Keratinocyte (primary cell): ENCODE data around the gene TRIM13.

ENCODE experiments used
- EZH2 ChIP-seq: IDR thresholded peaks from one replicate; pipeline ENCODE4 v1.6.1; 2012; ENCODE audit warnings: inconsistent platforms, mild to moderate bottlenecking, low read length, moderate library complexity
- TF ChIP-seq, protein P1 (sequence below), 3 experiments: IDR thresholded peaks in 1 of 3; conservative IDR thresholded peaks in 1 of 3; optimal IDR thresholded peaks in 1 of 3; 2 replicates in 2 of 3; 3 replicates in 1 of 3; pipeline versions ENCODE3 to v1.5.1; 2011; ENCODE audit warnings: low read length in 3 of 3, mild to moderate bottlenecking in 3 of 3, moderate library complexity in 2 of 3, control low read depth in 1 of 3, inconsistent platforms in 1 of 3; ENCODE audit not compliant: insufficient read depth in 2 of 3; ENCODE audit errors: extremely low read depth in 1 of 3

DNA sequence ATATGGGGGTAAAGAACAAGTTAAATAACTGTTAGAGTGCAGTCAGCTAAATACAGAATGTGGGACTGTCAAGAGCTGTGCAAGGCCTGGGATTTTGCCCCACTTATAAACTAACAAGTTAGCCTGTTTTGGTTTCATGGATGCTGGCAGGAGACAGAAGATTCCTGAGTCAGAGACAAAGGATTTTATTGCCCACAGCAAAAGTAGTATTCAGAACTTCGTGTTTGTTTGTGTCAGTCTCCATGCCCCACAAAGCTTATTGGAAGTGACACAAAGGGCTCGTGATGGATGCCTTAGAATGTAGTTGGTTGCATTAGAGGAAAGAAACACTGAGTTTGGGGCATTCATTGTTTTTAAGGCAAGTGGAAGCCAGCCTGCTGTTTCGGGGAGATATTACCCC is 38.5 kb upstream of the TRIM13 start:
- TF ChIP-seq, protein P1, sequence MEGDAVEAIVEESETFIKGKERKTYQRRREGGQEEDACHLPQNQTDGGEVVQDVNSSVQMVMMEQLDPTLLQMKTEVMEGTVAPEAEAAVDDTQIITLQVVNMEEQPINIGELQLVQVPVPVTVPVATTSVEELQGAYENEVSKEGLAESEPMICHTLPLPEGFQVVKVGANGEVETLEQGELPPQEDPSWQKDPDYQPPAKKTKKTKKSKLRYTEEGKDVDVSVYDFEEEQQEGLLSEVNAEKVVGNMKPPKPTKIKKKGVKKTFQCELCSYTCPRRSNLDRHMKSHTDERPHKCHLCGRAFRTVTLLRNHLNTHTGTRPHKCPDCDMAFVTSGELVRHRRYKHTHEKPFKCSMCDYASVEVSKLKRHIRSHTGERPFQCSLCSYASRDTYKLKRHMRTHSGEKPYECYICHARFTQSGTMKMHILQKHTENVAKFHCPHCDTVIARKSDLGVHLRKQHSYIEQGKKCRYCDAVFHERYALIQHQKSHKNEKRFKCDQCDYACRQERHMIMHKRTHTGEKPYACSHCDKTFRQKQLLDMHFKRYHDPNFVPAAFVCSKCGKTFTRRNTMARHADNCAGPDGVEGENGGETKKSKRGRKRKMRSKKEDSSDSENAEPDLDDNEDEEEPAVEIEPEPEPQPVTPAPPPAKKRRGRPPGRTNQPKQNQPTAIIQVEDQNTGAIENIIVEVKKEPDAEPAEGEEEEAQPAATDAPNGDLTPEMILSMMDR (optimal IDR thresholded peaks at IDR 0.05 in 1 of 3, IDR thresholded peaks at IDR 0.05 in 1 of 3, conservative IDR thresholded peaks at IDR 0.05 in 1 of 3; ENCODE audit: extremely low read depth in 1 of 3, insufficient read depth in 2 of 3, low read length in 3 of 3): no peak
- no peak for TF ChIP-seq EZH2
